Colon (tissue), 2 donors: Measurements from ENCODE around the gene STK24.

Experiments used
- FAIRE-seq: peaks from 2 replicates; lab custom pipeline; 2012; peaks lifted over from hg19 to GRCh38; lab: Jason Lieb, UNC
- donor health status: control.
- donor health status: control.

STK24 gene

GRCh38 chr13:98473135-98473787 is 103.6 kb downstream of the STK24 start:
- FAIRE-seq: no peak

GRCh38 chr13:98471934-98472333 is 105.0 kb downstream of the STK24 start:
- FAIRE-seq: no peak

GRCh38 chr13:98470920-98471319 is 106.0 kb downstream of the STK24 start:
- no peak for FAIRE-seq

GRCh38 chr13:98468929-98469328 is 108.0 kb downstream of the STK24 start:
- FAIRE-seq: no peak

- FAIRE-seq: no peak
These were observed 108.5 kb downstream of the STK24 start for GRCh38 chr13:98468361-98468760.

- no peak for FAIRE-seq
These were observed 109.5 kb downstream of the STK24 start for GRCh38 chr13:98467263-98467985.

GRCh38 chr13:98466634-98467236 is 110.2 kb downstream of the STK24 start:
- no peak for FAIRE-seq

GRCh38 chr13:98462946-98463345 is 114.0 kb downstream of the STK24 start:
- FAIRE-seq: no peak

GRCh38 chr13:98462241-98462882 is 114.5 kb downstream of the STK24 start:
- no peak for FAIRE-seq

- FAIRE-seq: no peak
These were observed 115.2 kb downstream of the STK24 start for GRCh38 chr13:98461486-98462240.

- no peak for FAIRE-seq
These were observed 116.4 kb downstream of the STK24 start for GRCh38 chr13:98460516-98460915.

- FAIRE-seq: no peak
These were observed 117.1 kb downstream of the STK24 start for GRCh38 chr13:98459721-98460370.

GRCh38 chr13:98459171-98459681 is 117.7 kb downstream of the STK24 start:
- no peak for FAIRE-seq

- FAIRE-seq: no peak
These were observed 118.5 kb downstream of the STK24 start for GRCh38 chr13:98458431-98458830.

GRCh38 chr13:98457053-98457452 is 119.9 kb downstream of the STK24 start:
- FAIRE-seq: no peak

- FAIRE-seq: no peak
These were observed 120.5 kb downstream of the STK24 start for GRCh38 chr13:98456413-98456845.

- FAIRE-seq: no peak
These were observed 122.5 kb downstream of the STK24 start for GRCh38 chr13:98454389-98454881.

GRCh38 chr13:98452851-98453843 is 123.8 kb downstream of the STK24 start:
- FAIRE-seq: no peak

GRCh38 chr13:98451676-98452470 is 125.0 kb downstream of the STK24 start:
- FAIRE-seq: no peak
